Inferior parietal cortex (tissue), 1 donor: ENCODE results near the gene CSNK2A1.
A peak's percentile ranks its signal among the peaks of the same experiment; 100 is the strongest.

Experiments used
- DNase-seq: peaks from one replicate; pipeline ENCODE4 v3.0.0-alpha.2; 2016; ENCODE audit errors: extremely low spot score

The CSNK2A1 gene

GRCh38 chr20:564192-564591 is 20.6 kb upstream of the CSNK2A1 start:
- DNase-seq = no peak

- no peak for DNase-seq
These were observed 19.6 kb upstream of the CSNK2A1 start for GRCh38 chr20:563187-563586.

- DNase-seq = no peak
These were observed 18.8 kb upstream of the CSNK2A1 start for GRCh38 chr20:562232-562897.

GRCh38 chr20:561437-562231 is 18.0 kb upstream of the CSNK2A1 start:
- DNase-seq = peak; percentile 86

- DNase-seq = no peak
These were observed 17.1 kb upstream of the CSNK2A1 start for GRCh38 chr20:560680-561079.

- DNase-seq = no peak
These were observed 14.5 kb upstream of the CSNK2A1 start for GRCh38 chr20:558117-558516.

- no peak for DNase-seq
These were observed 13.4 kb upstream of the CSNK2A1 start for GRCh38 chr20:556984-557383.

GRCh38 chr20:555976-556385 is 12.4 kb upstream of the CSNK2A1 start:
- DNase-seq = no peak

- no peak for DNase-seq
These were observed 7.0 kb upstream of the CSNK2A1 start for GRCh38 chr20:550611-551010.

GRCh38 chr20:549722-550496 is 6.3 kb upstream of the CSNK2A1 start:
- no peak for DNase-seq

GRCh38 chr20:548906-549305 is 5.3 kb upstream of the CSNK2A1 start:
- no peak for DNase-seq

GRCh38 chr20:547394-547793 is 3.8 kb upstream of the CSNK2A1 start:
- no peak for DNase-seq

GRCh38 chr20:546353-546752 is 2.8 kb upstream of the CSNK2A1 start:
- DNase-seq = no peak

- DNase-seq = no peak
These were observed 649 bp upstream of the CSNK2A1 start for GRCh38 chr20:544153-544725.

- DNase-seq = no peak
These were observed 717 bp downstream of the CSNK2A1 start for GRCh38 chr20:542777-543368.

- no peak for DNase-seq
These were observed 3.0 kb downstream of the CSNK2A1 start for GRCh38 chr20:540391-541201.

- DNase-seq = no peak
These were observed 3.7 kb downstream of the CSNK2A1 start for GRCh38 chr20:539848-540247.

- no peak for DNase-seq
These were observed 4.4 kb downstream of the CSNK2A1 start for GRCh38 chr20:539191-539590.

GRCh38 chr20:537983-538382 is 5.6 kb downstream of the CSNK2A1 start:
- no peak for DNase-seq

- DNase-seq = no peak
These were observed 7.1 kb downstream of the CSNK2A1 start for GRCh38 chr20:536426-537010.

- no peak for DNase-seq
These were observed 7.6 kb downstream of the CSNK2A1 start for GRCh38 chr20:535958-536357.
